ENCODE data around the gene SLC25A36. TPM values are rescaled to one million over a fixed set of nuclear protein-coding genes. Genes with fewer than 3 reads are reported as not detected.

Gene SLC25A36
- total RNA-seq, 2 experiments from 2014 or later, result 71.8 to 81.3 TPM

DNA sequence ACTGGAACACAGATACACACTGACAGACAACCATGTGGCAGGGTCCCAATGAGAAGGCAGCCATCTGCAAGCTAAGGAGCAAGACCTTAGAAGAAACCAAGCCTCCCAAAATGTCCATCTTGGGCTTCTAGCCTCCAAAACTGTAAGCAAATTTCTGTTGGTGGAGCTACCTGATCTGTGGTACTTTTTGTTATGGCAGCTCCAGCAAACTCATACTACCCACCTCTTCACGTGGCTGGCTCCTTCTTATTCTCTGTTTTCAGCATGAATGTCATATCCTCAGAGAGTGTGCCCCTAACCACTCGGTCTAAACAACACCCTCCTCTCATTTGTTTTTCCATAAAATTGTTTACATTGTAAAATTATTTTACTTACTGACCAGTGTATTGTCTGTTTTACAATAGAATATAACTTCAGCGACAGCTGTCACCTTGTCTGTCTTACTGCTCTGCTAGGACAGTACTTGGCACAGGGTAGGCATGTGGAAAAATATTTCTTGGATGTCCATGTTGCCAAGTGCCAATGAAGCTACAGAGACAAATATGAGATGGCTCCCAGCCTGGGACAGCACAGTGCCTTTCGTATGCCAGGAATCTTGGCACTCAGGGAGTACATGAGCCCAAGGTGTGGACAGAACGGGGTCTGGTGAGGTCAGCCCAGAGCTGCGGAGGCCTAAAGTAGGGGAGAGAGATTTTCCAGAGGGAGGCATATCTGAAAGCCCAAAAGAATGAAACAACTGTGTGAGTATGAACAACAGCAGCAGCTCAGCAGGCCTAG, 17.4 kb upstream of the SLC25A36 start:
- no TSS peak for BruUV-seq (replicated peaks)
- POLR2A ChIA-PET, result no interaction called here
- no peak overlapping the region for H3K4me3 ChIP-seq (ENCODE audit: low read depth, low read length, poor library complexity, severe bottlenecking)
- no peaks in the 10 kb centered on the region for H4K20me1 ChIP-seq (ENCODE audit: insufficient read depth, low read length)
- no peaks in the 10 kb centered on the region for H3K36me3 ChIP-seq (ENCODE audit: insufficient read depth, low read length)
- CTCF ChIA-PET (ENCODE audit: unreplicated experiment), result no interaction called here
- no peak overlapping the region for H2AFZ ChIP-seq (ENCODE audit: low read length)
- no peaks in the 10 kb centered on the region for H3K9me2 ChIP-seq (ENCODE audit: insufficient read depth, low read length)
- H3K79me2 ChIP-seq (ENCODE audit: insufficient read depth, low read depth, low read length), result no peaks in the 10 kb centered on the region
- no peak overlapping the region for H3K27ac ChIP-seq (ENCODE audit: low read depth, low read length, poor library complexity, severe bottlenecking)
- TF ChIP-seq EZH2phosphoT487 (IDR thresholded peaks at IDR 0.05; ENCODE audit: borderline replicate concordance, low read depth, low read length), result no peak
- TF ChIP-seq, protein P1, sequence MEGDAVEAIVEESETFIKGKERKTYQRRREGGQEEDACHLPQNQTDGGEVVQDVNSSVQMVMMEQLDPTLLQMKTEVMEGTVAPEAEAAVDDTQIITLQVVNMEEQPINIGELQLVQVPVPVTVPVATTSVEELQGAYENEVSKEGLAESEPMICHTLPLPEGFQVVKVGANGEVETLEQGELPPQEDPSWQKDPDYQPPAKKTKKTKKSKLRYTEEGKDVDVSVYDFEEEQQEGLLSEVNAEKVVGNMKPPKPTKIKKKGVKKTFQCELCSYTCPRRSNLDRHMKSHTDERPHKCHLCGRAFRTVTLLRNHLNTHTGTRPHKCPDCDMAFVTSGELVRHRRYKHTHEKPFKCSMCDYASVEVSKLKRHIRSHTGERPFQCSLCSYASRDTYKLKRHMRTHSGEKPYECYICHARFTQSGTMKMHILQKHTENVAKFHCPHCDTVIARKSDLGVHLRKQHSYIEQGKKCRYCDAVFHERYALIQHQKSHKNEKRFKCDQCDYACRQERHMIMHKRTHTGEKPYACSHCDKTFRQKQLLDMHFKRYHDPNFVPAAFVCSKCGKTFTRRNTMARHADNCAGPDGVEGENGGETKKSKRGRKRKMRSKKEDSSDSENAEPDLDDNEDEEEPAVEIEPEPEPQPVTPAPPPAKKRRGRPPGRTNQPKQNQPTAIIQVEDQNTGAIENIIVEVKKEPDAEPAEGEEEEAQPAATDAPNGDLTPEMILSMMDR (conservative IDR thresholded peaks at IDR 0.05; ENCODE audit: low read length), result no peak
- H3K9me3 ChIP-seq (ENCODE audit: low read length), result no peaks in the 10 kb centered on the region
- no peak overlapping the region for H3K4me2 ChIP-seq (ENCODE audit: low read length)
- intact Hi-C loops (cut with micrococcal nuclease; ENCODE audit: unreplicated experiment), result loop anchor here (5.0 to 10.0 kb wide), 2 partner anchors 48 to 271 kb away; no protein-coding TSS in a partner anchor
- H3K4me1 ChIP-seq (ENCODE audit: insufficient read depth, low read length, poor library complexity, severe bottlenecking), result no peaks in the 10 kb centered on the region
- no peak for DNase-seq (ENCODE audit: low spot score)

DNA sequence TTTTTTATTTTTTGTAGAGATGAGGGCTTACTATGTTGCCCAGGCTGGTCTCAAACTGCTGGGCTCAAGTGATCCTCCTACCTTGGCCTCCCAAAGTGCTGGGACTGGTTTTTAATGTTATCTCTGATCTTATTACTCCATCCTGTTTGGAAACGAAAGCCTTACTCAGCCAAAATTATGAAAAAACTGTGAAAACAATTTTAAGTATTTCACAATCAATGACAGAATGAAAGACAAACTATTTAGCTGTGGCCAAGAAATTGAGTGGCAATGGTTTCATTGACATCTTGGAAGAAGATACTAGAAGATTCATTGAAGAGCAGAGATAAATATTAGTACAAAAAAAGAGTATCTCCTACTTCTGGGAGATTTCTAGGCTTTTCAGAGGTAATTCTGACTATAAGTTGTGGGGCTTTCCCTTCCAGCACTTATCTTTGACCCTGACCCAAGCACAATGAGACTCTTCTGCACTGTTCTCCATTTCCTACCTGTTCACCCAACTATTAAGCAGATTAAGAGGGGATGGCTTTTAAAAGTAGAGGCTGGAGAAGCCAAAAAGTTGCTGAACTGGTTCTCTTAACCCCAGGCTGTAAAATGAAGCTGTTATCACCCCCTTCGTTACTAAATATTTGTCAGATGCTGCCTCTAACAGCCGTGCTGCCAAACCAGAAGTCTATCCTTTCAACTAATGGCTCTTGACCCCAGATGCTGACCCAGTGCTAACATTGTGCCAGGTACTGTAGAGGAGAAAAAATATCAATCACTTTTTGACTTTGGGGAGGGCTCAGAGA, 14.2 kb upstream of the SLC25A36 start:
- intact Hi-C loops (cut with micrococcal nuclease; ENCODE audit: unreplicated experiment), result loop anchor here (10.0 kb wide), 1 partner anchor 267 kb away; no protein-coding TSS in a partner anchor
- H3K4me2 ChIP-seq (ENCODE audit: low read length), result no peak overlapping the region
- H3K79me2 ChIP-seq (ENCODE audit: insufficient read depth, low read depth, low read length), result no peaks in the 10 kb centered on the region
- ChIA-PET CTCF (ENCODE audit: unreplicated experiment) (no interaction called here), POLR2A (interaction anchor here (0.5 to 0.7 kb wide), 2 partner anchors 16 to 625 kb away, joined by 3 read pairs; no protein-coding TSS in a partner anchor)
- H3K36me3 ChIP-seq (ENCODE audit: insufficient read depth, low read length), result no peaks in the 10 kb centered on the region
- no TSS peak for BruUV-seq (replicated peaks)
- no peak for TF ChIP-seq EZH2phosphoT487 (IDR thresholded peaks at IDR 0.05; ENCODE audit: borderline replicate concordance, low read depth, low read length)
- TF ChIP-seq, protein P1 (conservative IDR thresholded peaks at IDR 0.05; ENCODE audit: low read length), result no peak
- H3K4me3 ChIP-seq (ENCODE audit: low read depth, low read length, poor library complexity, severe bottlenecking), result no peak overlapping the region
- no peak for DNase-seq (ENCODE audit: low spot score)
- H2AFZ ChIP-seq (ENCODE audit: low read length), result no peak overlapping the region
- H3K27ac ChIP-seq (ENCODE audit: low read depth, low read length, poor library complexity, severe bottlenecking), result no peak overlapping the region
- H3K9me2 ChIP-seq (ENCODE audit: insufficient read depth, low read length), result no peaks in the 10 kb centered on the region
- no peaks in the 10 kb centered on the region for H3K9me3 ChIP-seq (ENCODE audit: low read length)
- no peaks in the 10 kb centered on the region for H3K4me1 ChIP-seq (ENCODE audit: insufficient read depth, low read length, poor library complexity, severe bottlenecking)
- H4K20me1 ChIP-seq (ENCODE audit: insufficient read depth, low read length), result no peaks in the 10 kb centered on the region
